K562 (cell line): ENCODE data around the gene MT1A. TPM values are rescaled to one million over a fixed set of nuclear protein-coding genes. Genes with fewer than 3 reads are reported as not detected.

ENCODE experiments used
- BRCA1 ChIP-seq, 2 experiments: fragments of 450-650 bp in 1 of 2; sonication (generic) in 1 of 2; formaldehyde crosslinking in 1 of 2; IDR thresholded peaks; 2 replicates each; pipeline versions ENCODE4 v1.5.0 to v1.6.1; 2017 to 2020; ENCODE audit warnings: mild to moderate bottlenecking in 1 of 2, missing genetic modification reagents in 1 of 2
- DPF2 ChIP-seq: fragments of 450-650 bp; IDR thresholded peaks from 2 replicates; pipeline ENCODE4 v1.6.1; 2016
- ELK1 ChIP-seq: sonication (generic); formaldehyde crosslinking; IDR thresholded peaks from 2 replicates; pipeline ENCODE4 v1.8.1; 2022; ENCODE audit warnings: missing genetic modification reagents
- HDAC6 ChIP-seq: IDR thresholded peaks from 2 replicates; pipeline ENCODE4 v1.6.1; 2012; ENCODE audit warnings: low read depth, mild to moderate bottlenecking, control low read depth, inconsistent platforms, low read length, moderate library complexity
- HES1 ChIP-seq: fragments of 450-650 bp; IDR thresholded peaks from 2 replicates; pipeline ENCODE4 v1.6.1; 2016; ENCODE audit warnings: low read depth, mild to moderate bottlenecking, moderate library complexity
- HMG20B ChIP-seq: fragments of 250-450 bp; sonication (Bioruptor Pico); IDR thresholded peaks from 2 replicates; pipeline ENCODE4 v1.5.0; 2021; ENCODE audit warnings: mild to moderate bottlenecking
- LARP7 ChIP-seq: fragments of 450-650 bp; IDR thresholded peaks from 2 replicates; pipeline ENCODE4 v1.6.1; 2016
- PKNOX1 ChIP-seq: fragments of 450-650 bp; IDR thresholded peaks from 2 replicates; pipeline ENCODE4 v1.6.1; 2016
- POU5F1 ChIP-seq: fragments of 150-350 bp; IDR thresholded peaks from 2 replicates; pipeline ENCODE4 v1.6.1; 2014; ENCODE audit warnings: borderline replicate concordance, low read length, low read depth, mild to moderate bottlenecking; ENCODE audit not compliant: partially characterized antibody
- PURB ChIP-seq: sonication (generic); formaldehyde crosslinking; IDR thresholded peaks from 2 replicates; pipeline ENCODE4 v1.9.0; 2021; ENCODE audit warnings: low read depth, mild to moderate bottlenecking, missing genetic modification reagents
- SREBF2 ChIP-seq: sonication (generic); formaldehyde crosslinking; IDR thresholded peaks from 2 replicates; pipeline ENCODE4 v1.4.0; 2020; ENCODE audit warnings: mild to moderate bottlenecking, missing genetic modification reagents
- ZKSCAN3 ChIP-seq: fragments of 250-450 bp; sonication (Bioruptor Pico); IDR thresholded peaks from 2 replicates; pipeline ENCODE4 v1.4.0; 2020
- ZNF212 ChIP-seq: fragments of 450-650 bp; formaldehyde crosslinking; IDR thresholded peaks from 2 replicates; pipeline ENCODE4 v1.4.0; 2020; ENCODE audit warnings: mild to moderate bottlenecking
- ZNF668 ChIP-seq: fragments of 250-450 bp; sonication (Bioruptor Pico); IDR thresholded peaks from 2 replicates; pipeline ENCODE4 v1.8.0; 2022; ENCODE audit warnings: mild to moderate bottlenecking, inconsistent platforms
- ZNF785 ChIP-seq: fragments of 250-450 bp; sonication (Bioruptor Pico); IDR thresholded peaks from 2 replicates; pipeline ENCODE4 v1.4.0; 2020; ENCODE audit warnings: mild to moderate bottlenecking
- ZNF79 ChIP-seq: fragments of 250-450 bp; sonication (Bioruptor Pico); IDR thresholded peaks from 2 replicates; pipeline ENCODE4 v1.4.0; 2020; ENCODE audit warnings: low read depth, mild to moderate bottlenecking, moderate library complexity
- polyA plus RNA-seq, 8 experiments: library from polyadenylated mRNA; depleted of rRNA in 4 of 8; stranded (reverse) in 5 of 8; unstranded in 3 of 8; fragments of >200 nt; fragmentation: Nextera tagmentation in 2 of 8; fragmentation: Illumina TruSeq in 1 of 8; extraction: Ambion mirVana in 2 of 8; extraction: Trizol in 1 of 8; gene quantifications; 2 replicates each; pipeline versions ENCODE4 v1.2.1 to v1.2.3, GENCODE V29; 2011 to 2014; ENCODE audit warnings: inconsistent platforms in 1 of 8, missing spikeins in 1 of 8
- total RNA-seq, 7 experiments: library from RNA; depleted of rRNA in 6 of 7; stranded (reverse); fragments of >200 nt in 6 of 7; fragmentation: Illumina TruSeq in 2 of 7; extraction: Trizol in 2 of 7; gene quantifications; 2 replicates each; pipeline versions ENCODE4 v1.2.1 to v1.2.3, GENCODE V29; 2011 to 2021; ENCODE audit warnings: low replicate concordance in 1 of 7
- TF ChIP-seq, protein P1 (sequence below): fragments of 250-450 bp; sonication (Bioruptor Pico); IDR thresholded peaks from 2 replicates; pipeline ENCODE4 v1.9.0; 2021; ENCODE audit warnings: mild to moderate bottlenecking
- TF ChIP-seq, protein P2 (sequence below): sonication (generic); formaldehyde crosslinking; IDR thresholded peaks from 2 replicates; pipeline ENCODE4 v1.5.0; 2020; ENCODE audit warnings: missing genetic modification reagents
- TF ChIP-seq, protein P3 (sequence below): sonication (generic); formaldehyde crosslinking; IDR thresholded peaks from 2 replicates; pipeline ENCODE4 v1.8.0; 2023; ENCODE audit warnings: mild to moderate bottlenecking, missing genetic modification reagents

MT1A gene
- total and polyA plus RNA-seq, 9 of the 15 experiments (the other 6 are each of a cell fraction or from before 2014, with no cell fraction given) = 0.23 TPM; not detected in 8

GRCh38 chr16:56608043-56608875, 30.2 kb upstream of the MT1A start, which contains the start of gene MT2A (continued):
- TF ChIP-seq ELK1 (CRISPR knock-in tag) = no peak
- TF ChIP-seq BRCA1 (IDR thresholded peaks at IDR 0.05) = no peak
- no peak for TF ChIP-seq BRCA1 (CRISPR knock-in tag; IDR thresholded peaks at IDR 0.05)
- peak; percentile 49 for TF ChIP-seq POU5F1
- TF ChIP-seq ZKSCAN3 (CRISPR knock-in tag) = no peak
- TF ChIP-seq HMG20B = no peak
- TF ChIP-seq DPF2 = peak; percentile 32; the same call in 1 of the 2 replicates
- no peak for TF ChIP-seq HDAC6
- TF ChIP-seq SREBF2 (CRISPR knock-in tag) = no peak
- TF ChIP-seq, protein P1, sequence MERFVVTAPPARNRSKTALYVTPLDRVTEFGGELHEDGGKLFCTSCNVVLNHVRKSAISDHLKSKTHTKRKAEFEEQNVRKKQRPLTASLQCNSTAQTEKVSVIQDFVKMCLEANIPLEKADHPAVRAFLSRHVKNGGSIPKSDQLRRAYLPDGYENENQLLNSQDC (CRISPR knock-in tag) = no peak
- TF ChIP-seq ZNF212 (CRISPR knock-in tag) = 0 out of 2 replicates have a peak, but pooled peaks have one; percentile 55
- peak; percentile 99 for TF ChIP-seq LARP7
- no peak for TF ChIP-seq PURB (CRISPR knock-in tag)
- no peak for TF ChIP-seq ZNF668
- TF ChIP-seq PKNOX1 = no peak
- no peak for TF ChIP-seq ZNF785
- TF ChIP-seq, protein P2, sequence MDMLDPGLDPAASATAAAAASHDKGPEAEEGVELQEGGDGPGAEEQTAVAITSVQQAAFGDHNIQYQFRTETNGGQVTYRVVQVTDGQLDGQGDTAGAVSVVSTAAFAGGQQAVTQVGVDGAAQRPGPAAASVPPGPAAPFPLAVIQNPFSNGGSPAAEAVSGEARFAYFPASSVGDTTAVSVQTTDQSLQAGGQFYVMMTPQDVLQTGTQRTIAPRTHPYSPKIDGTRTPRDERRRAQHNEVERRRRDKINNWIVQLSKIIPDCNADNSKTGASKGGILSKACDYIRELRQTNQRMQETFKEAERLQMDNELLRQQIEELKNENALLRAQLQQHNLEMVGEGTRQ (CRISPR knock-in tag) = no peak
- TF ChIP-seq HES1 = no peak
- TF ChIP-seq, protein P3, sequence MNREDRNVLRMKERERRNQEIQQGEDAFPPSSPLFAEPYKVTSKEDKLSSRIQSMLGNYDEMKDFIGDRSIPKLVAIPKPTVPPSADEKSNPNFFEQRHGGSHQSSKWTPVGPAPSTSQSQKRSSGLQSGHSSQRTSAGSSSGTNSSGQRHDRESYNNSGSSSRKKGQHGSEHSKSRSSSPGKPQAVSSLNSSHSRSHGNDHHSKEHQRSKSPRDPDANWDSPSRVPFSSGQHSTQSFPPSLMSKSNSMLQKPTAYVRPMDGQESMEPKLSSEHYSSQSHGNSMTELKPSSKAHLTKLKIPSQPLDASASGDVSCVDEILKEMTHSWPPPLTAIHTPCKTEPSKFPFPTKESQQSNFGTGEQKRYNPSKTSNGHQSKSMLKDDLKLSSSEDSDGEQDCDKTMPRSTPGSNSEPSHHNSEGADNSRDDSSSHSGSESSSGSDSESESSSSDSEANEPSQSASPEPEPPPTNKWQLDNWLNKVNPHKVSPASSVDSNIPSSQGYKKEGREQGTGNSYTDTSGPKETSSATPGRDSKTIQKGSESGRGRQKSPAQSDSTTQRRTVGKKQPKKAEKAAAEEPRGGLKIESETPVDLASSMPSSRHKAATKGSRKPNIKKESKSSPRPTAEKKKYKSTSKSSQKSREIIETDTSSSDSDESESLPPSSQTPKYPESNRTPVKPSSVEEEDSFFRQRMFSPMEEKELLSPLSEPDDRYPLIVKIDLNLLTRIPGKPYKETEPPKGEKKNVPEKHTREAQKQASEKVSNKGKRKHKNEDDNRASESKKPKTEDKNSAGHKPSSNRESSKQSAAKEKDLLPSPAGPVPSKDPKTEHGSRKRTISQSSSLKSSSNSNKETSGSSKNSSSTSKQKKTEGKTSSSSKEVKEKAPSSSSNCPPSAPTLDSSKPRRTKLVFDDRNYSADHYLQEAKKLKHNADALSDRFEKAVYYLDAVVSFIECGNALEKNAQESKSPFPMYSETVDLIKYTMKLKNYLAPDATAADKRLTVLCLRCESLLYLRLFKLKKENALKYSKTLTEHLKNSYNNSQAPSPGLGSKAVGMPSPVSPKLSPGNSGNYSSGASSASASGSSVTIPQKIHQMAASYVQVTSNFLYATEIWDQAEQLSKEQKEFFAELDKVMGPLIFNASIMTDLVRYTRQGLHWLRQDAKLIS (CRISPR knock-in tag) = peak; percentile 51; the same call in 1 of the 2 replicates
- TF ChIP-seq ZNF79 = no peak
